Nephron progenitor cell (in vitro differentiated cells): Measurements from ENCODE around the gene SRGAP3.

Experiments used
- DNase-seq: peaks from one replicate; pipeline ENCODE4 v3.0.0; 2021
- H3K27ac Mint-ChIP-seq: 2 replicates; pipeline ENCODE4 v1.8.0; 2021; ENCODE audit warnings: mild to moderate bottlenecking, moderate library complexity, mixed read lengths
- H3K27me3 Mint-ChIP-seq: 2 replicates; pipeline ENCODE4 v1.8.0; 2021; ENCODE audit warnings: mild to moderate bottlenecking, low read depth, mixed read lengths; ENCODE audit not compliant: poor library complexity
- H3K36me3 Mint-ChIP-seq: 2 replicates; pipeline ENCODE4 v1.8.0; 2021; ENCODE audit warnings: low read depth, mixed read lengths
- H3K4me1 Mint-ChIP-seq: 2 replicates; pipeline ENCODE4 v1.8.0; 2021; ENCODE audit warnings: mixed read lengths
- H3K4me3 Mint-ChIP-seq: 2 replicates; pipeline ENCODE4 v1.8.0; 2021; ENCODE audit warnings: mild to moderate bottlenecking, moderate library complexity, mixed read lengths
- H3K9me3 Mint-ChIP-seq: 2 replicates; pipeline ENCODE4 v1.8.0; 2021; ENCODE audit warnings: mild to moderate bottlenecking, moderate library complexity, mixed read lengths
- CTCF ChIP-seq: fragments of 200-600 bp; sonication (generic); IDR thresholded peaks from 2 replicates; pipeline ENCODE4 v1.5.0; 2021; ENCODE audit warnings: antibody characterized with exemption

SRGAP3 gene

GRCh38 chr3:9119331-9119730, 130.1 kb downstream of the SRGAP3 start:
- Mint-ChIP-seq H3K4me3 (no peak overlapping the region), H3K27ac (peak overlapping the region; percentile 83), H3K4me1 (peaks cover 84% of the 10 kb centered on the region), H3K9me3 (no peaks in the 10 kb centered on the region), H3K36me3 (peaks cover 43% of the 10 kb centered on the region), H3K27me3 (peaks cover 31% of the 10 kb centered on the region)
- TF ChIP-seq CTCF = no peak
- no peak for DNase-seq

- H3K36me3 Mint-ChIP-seq = peaks cover 49% of the 10 kb centered on the region
- no peak for TF ChIP-seq CTCF
- no peak overlapping the region for H3K4me3 Mint-ChIP-seq
- H3K4me1 Mint-ChIP-seq = peaks cover 75% of the 10 kb centered on the region
- H3K27me3 Mint-ChIP-seq = peaks cover 31% of the 10 kb centered on the region
- H3K9me3 Mint-ChIP-seq = peaks cover 5% of the 10 kb centered on the region
- no peak for DNase-seq
- no peak overlapping the region for H3K27ac Mint-ChIP-seq
Measured at GRCh38 chr3:9118222-9118621, 131.2 kb downstream of the SRGAP3 start.

GRCh38 chr3:9117220-9117619, 132.2 kb downstream of the SRGAP3 start:
- no peak overlapping the region for H3K4me3 Mint-ChIP-seq
- no peak for DNase-seq
- H3K36me3 Mint-ChIP-seq = peaks cover 49% of the 10 kb centered on the region
- peaks cover 12% of the 10 kb centered on the region for H3K9me3 Mint-ChIP-seq
- H3K27me3 Mint-ChIP-seq = peaks cover 31% of the 10 kb centered on the region
- no peak overlapping the region for H3K27ac Mint-ChIP-seq
- TF ChIP-seq CTCF = no peak
- peaks cover 72% of the 10 kb centered on the region for H3K4me1 Mint-ChIP-seq

GRCh38 chr3:9116336-9116735, 133.1 kb downstream of the SRGAP3 start:
- Mint-ChIP-seq H3K9me3 (peaks cover 12% of the 10 kb centered on the region), H3K27me3 (peaks cover 27% of the 10 kb centered on the region), H3K36me3 (peaks cover 50% of the 10 kb centered on the region), H3K4me3 (no peak overlapping the region), H3K4me1 (peaks cover 67% of the 10 kb centered on the region), H3K27ac (no peak overlapping the region)
- DNase-seq = no peak
- no peak for TF ChIP-seq CTCF

GRCh38 chr3:9115336-9115735, 134.1 kb downstream of the SRGAP3 start:
- peaks cover 58% of the 10 kb centered on the region for H3K36me3 Mint-ChIP-seq
- peaks cover 27% of the 10 kb centered on the region for H3K27me3 Mint-ChIP-seq
- no peak overlapping the region for H3K4me3 Mint-ChIP-seq
- H3K9me3 Mint-ChIP-seq = peaks cover 15% of the 10 kb centered on the region
- no peak for DNase-seq
- TF ChIP-seq CTCF = no peak
- peaks cover 63% of the 10 kb centered on the region for H3K4me1 Mint-ChIP-seq
- no peak overlapping the region for H3K27ac Mint-ChIP-seq

GRCh38 chr3:9113040-9113439, 136.4 kb downstream of the SRGAP3 start:
- H3K27me3 Mint-ChIP-seq = peaks cover 18% of the 10 kb centered on the region

More at GRCh38 chr3:9113040-9113439, 136.4 kb downstream of the SRGAP3 start:
- Mint-ChIP-seq H3K9me3 (peaks cover 15% of the 10 kb centered on the region), H3K36me3 (peaks cover 48% of the 10 kb centered on the region), H3K4me1 (peaks cover 66% of the 10 kb centered on the region), H3K4me3 (no peak overlapping the region), H3K27ac (no peak overlapping the region)
- no peak for DNase-seq
- no peak for TF ChIP-seq CTCF
